ENCODE measurements around the gene TBX4. TPM values are rescaled to one million over a fixed set of nuclear protein-coding genes. Genes with fewer than 3 reads are reported as not detected.

TBX4 gene
- total RNA-seq, 4 donors from 2014 or later, result 0.54 TPM; not detected in 3

GRCh38 chr17:61464843-61465180 lies 12.6 kb downstream of the TBX4 start:
- Histone ChIP-seq H3K9me3 (no peaks in the 10 kb centered on the region), H3K27me3 (peaks cover 23% of the 10 kb centered on the region), H3K36me3 (no peaks in the 10 kb centered on the region), H3K4me3 (replicated peaks in 1 of 3) (no peak overlapping the region), H3K4me1 (peaks cover 0 to 10% of the 10 kb centered on the region in 2 donors), H3K27ac (no peak overlapping the region)
- no peak for DNase-seq
- no peak for TF ChIP-seq POLR2A (IDR thresholded peaks at IDR 0.05)
- no peak for TF ChIP-seq CTCF (IDR thresholded peaks at IDR 0.05)
- WGBS, 2 donors, result 67 to 74% methylated on average over 3 of the region's 3 CpGs
- intact Hi-C loops (cut with DNase I), result no loop called here

- DNase-seq, result no peak
- Histone ChIP-seq H3K27me3 (peaks cover 17% of the 10 kb centered on the region), H3K4me1 (peaks cover 0 to 10% of the 10 kb centered on the region in 2 donors), H3K27ac (no peak overlapping the region), H3K4me3 (replicated peaks in 1 of 3) (no peak overlapping the region), H3K36me3 (no peaks in the 10 kb centered on the region), H3K9me3 (no peaks in the 10 kb centered on the region)
- no peak for TF ChIP-seq CTCF (IDR thresholded peaks at IDR 0.05)
- TF ChIP-seq POLR2A (IDR thresholded peaks at IDR 0.05), result no peak
- WGBS, 2 donors, result 65 to 74% methylated on average over 15 to 17 of the region's 17 CpGs
- intact Hi-C loops (cut with DNase I), result no loop called here
Measured at GRCh38 chr17:61465550-61466237, 13.5 kb downstream of the TBX4 start.

- no peak overlapping the region for H3K4me3 ChIP-seq (replicated peaks in 1 of 3)
- no peaks in the 10 kb centered on the region for H3K9me3 ChIP-seq
- peaks cover 15% of the 10 kb centered on the region for H3K27me3 ChIP-seq
- peaks cover 0 to 10% of the 10 kb centered on the region in 2 donors for H3K4me1 ChIP-seq
- no peak for TF ChIP-seq CTCF (IDR thresholded peaks at IDR 0.05)
- no peak for TF ChIP-seq POLR2A (IDR thresholded peaks at IDR 0.05)
- H3K27ac ChIP-seq, result no peak overlapping the region
- WGBS, 2 donors, result 75 to 90% methylated on average over 7 of the region's 7 CpGs
- DNase-seq, result no peak
- intact Hi-C loops (cut with DNase I), result no loop called here
- H3K36me3 ChIP-seq, result no peaks in the 10 kb centered on the region
Measured at GRCh38 chr17:61466246-61466645, 14.0 kb downstream of the TBX4 start.

GRCh38 chr17:61467416-61468262 lies 15.4 kb downstream of the TBX4 start:
- intact Hi-C loops (cut with DNase I), result no loop called here
- peaks cover 3% of the 10 kb centered on the region for H3K27me3 ChIP-seq
- no peaks in the 10 kb centered on the region for H3K4me1 ChIP-seq
- no peak overlapping the region for H3K4me3 ChIP-seq (replicated peaks in 1 of 3)
- DNase-seq, result no peak
- no peaks in the 10 kb centered on the region for H3K9me3 ChIP-seq
- H3K36me3 ChIP-seq, result no peaks in the 10 kb centered on the region
- no peak overlapping the region for H3K27ac ChIP-seq
- no peak for TF ChIP-seq POLR2A (IDR thresholded peaks at IDR 0.05)
- TF ChIP-seq CTCF (IDR thresholded peaks at IDR 0.05), result no peak
- 54 to 56% methylated on average over 14 to 15 of the region's 15 CpGs for WGBS, 2 donors

Data from thyroid gland (tissue), 4 donors.